K562 (cell line): Measurements from ENCODE around the gene BANP. TPM values are rescaled to one million over a fixed set of nuclear protein-coding genes. Genes with fewer than 3 reads are reported as not detected.
"Not testable (repeated sequence)": the region's sequence is repeated elsewhere in the genome, so short reads cannot be mapped to it uniquely, and the experiment has no call there.

Source experiments
- ATAC-seq: fragments of 200-7000 bp; cut with Tn5 transposase; 3 replicates; pipeline ENCODE4 v1.9.1; 2020; ENCODE audit warnings: moderate library complexity
- BruUV-seq: library from RNA; stranded (reverse); fragments of 400-500 nt; replicated peaks from 2 replicates; lab custom pipeline; 2021; lab: Mats Ljungman, UMichigan
- CTCF ChIA-PET: fragments of 300-600 bp; formaldehyde crosslinking; extraction: SDS; loops from one replicate; lab custom pipeline; 2021; ENCODE audit warnings: low intra/inter-chr PET ratio; lab: Yijun Ruan, JAX
- POLR2A ChIA-PET: fragments of 300-600, 350-650 bp; sonication (Branson Sonifier 250); formaldehyde crosslinking; extraction: SDS; loops from one replicate; lab custom pipeline; 2021; ENCODE audit warnings: antibody characterized with exemption, inconsistent platforms; lab: Yijun Ruan, JAX
- DNase-seq, 4 experiments: peaks; one replicate each; pipeline versions ENCODE4 v3.0.0 to v3.0.0-alpha.2; 2011 to 2018; ENCODE audit warnings: low spot score in 3 of 4, mixed read lengths in 3 of 4; ENCODE audit errors: extremely low read depth in 1 of 4
- FAIRE-seq: peaks from 2 replicates; lab custom pipeline; 2011; peaks lifted over from hg19 to GRCh38; lab: Jason Lieb, UNC
- H2AFZ ChIP-seq: 2 replicates; pipeline ENCODE4 v1.6.0; 2011; ENCODE audit warnings: low read depth, low read length, control low read depth, inconsistent platforms
- H3K27ac ChIP-seq: fragments of 200-600 bp; 3 replicates; pipeline ENCODE4 v1.8.0; 2011; ENCODE audit warnings: low read depth, mild to moderate bottlenecking, control low read depth, inconsistent platforms, low read length, moderate library complexity, mixed read lengths; ENCODE audit errors: extremely low read depth
- H3K27me3 ChIP-seq, 2 experiments: fragments of 300-600 bp in 1 of 2; 2 replicates in 1 of 2; 3 replicates in 1 of 2; pipeline versions ENCODE4 v1.6.0 to v1.8.0; 2011; ENCODE audit warnings: inconsistent platforms in 2 of 2, low read length in 2 of 2, mild to moderate bottlenecking in 1 of 2, mixed read lengths in 1 of 2, moderate library complexity in 1 of 2; ENCODE audit not compliant: control insufficient read depth in 2 of 2, insufficient read depth in 2 of 2
- H3K36me3 ChIP-seq: fragments of 300-600 bp; 3 replicates; pipeline ENCODE4 v1.8.0; 2011; ENCODE audit warnings: mild to moderate bottlenecking, low read length, inconsistent platforms; ENCODE audit not compliant: control insufficient read depth, insufficient read depth
- H3K4me1 ChIP-seq, 2 experiments: fragments of 200-600 bp in 1 of 2; replicated peaks in 1 of 2; 2 replicates in 1 of 2; 3 replicates in 1 of 2; pipeline versions ENCODE4 v1.5.1 to v1.8.0; 2011; ENCODE audit warnings: inconsistent platforms in 2 of 2, low read length in 2 of 2, mild to moderate bottlenecking in 1 of 2, mixed read lengths in 1 of 2, moderate library complexity in 1 of 2; ENCODE audit not compliant: control insufficient read depth in 2 of 2, insufficient read depth in 2 of 2
- H3K4me2 ChIP-seq: 2 replicates; pipeline ENCODE4 v1.6.1; 2011; ENCODE audit warnings: low read length, control low read depth, inconsistent platforms, mixed read lengths; ENCODE audit not compliant: insufficient read depth
- H3K4me3 ChIP-seq: fragments of 200-600 bp; sonication (generic), shearing (Covaris generic); 2 replicates; pipeline ENCODE4 v1.5.1; 2016; ENCODE audit warnings: control low read depth, inconsistent platforms
- H3K79me2 ChIP-seq: fragments of 200-600 bp; 3 replicates; pipeline ENCODE4 v1.8.0; 2011; ENCODE audit warnings: low read length, inconsistent platforms; ENCODE audit not compliant: control insufficient read depth, insufficient read depth
- H3K9ac ChIP-seq, 2 experiments: 2 replicates each; pipeline versions ENCODE4 v1.6.0 to v1.6.1; 2011; ENCODE audit warnings: low read depth in 2 of 2, low read length in 2 of 2, control low read depth in 1 of 2, inconsistent platforms in 1 of 2, mild to moderate bottlenecking in 1 of 2, mixed read lengths in 1 of 2; ENCODE audit not compliant: insufficient read depth in 1 of 2
- H3K9me1 ChIP-seq: one replicate; pipeline ENCODE4 v1.6.0; 2011; ENCODE audit warnings: inconsistent platforms, mild to moderate bottlenecking, low read length, moderate library complexity; ENCODE audit not compliant: control insufficient read depth, insufficient read depth
- H3K9me3 ChIP-seq: replicated peaks from 2 replicates; pipeline ENCODE4 v1.5.1; 2011; ENCODE audit warnings: low read depth, low read length, inconsistent platforms; ENCODE audit not compliant: control insufficient read depth, insufficient read depth
- H4K20me1 ChIP-seq: replicated peaks from 2 replicates; pipeline ENCODE4 v1.6.1; 2011; ENCODE audit warnings: low read length, inconsistent platforms, mixed read lengths; ENCODE audit not compliant: control insufficient read depth, insufficient read depth
- JUN ChIP-seq, 2 experiments: sonication (generic) in 1 of 2; formaldehyde crosslinking in 1 of 2; IDR thresholded peaks; 2 replicates each; pipeline versions ENCODE4 v1.6.1 to v1.8.0; 2012 to 2022; ENCODE audit warnings: borderline replicate concordance in 2 of 2, mild to moderate bottlenecking in 2 of 2, improper control_type of control experiment in 1 of 2, low read depth in 1 of 2, low read length in 1 of 2, missing genetic modification reagents in 1 of 2
- POLR2G ChIP-seq: fragments of 200-400 bp; formaldehyde crosslinking; IDR thresholded peaks from 2 replicates; pipeline ENCODE4 v1.6.1; 2017; ENCODE audit warnings: low read depth, mild to moderate bottlenecking, antibody characterized with exemption, low read length, moderate library complexity
- WGBS: fragments of 100-300 bp; shearing (Covaris generic); methylation state at CpG from one replicate; pipeline ENCODE4 v1.1.6; 2016; ENCODE audit warnings: low coverage, mixed read lengths; ENCODE audit not compliant: insufficient coverage; ENCODE audit errors: missing lambda C conversion rate; 5-methylcytosine and 5-hydroxymethylcytosine counted together
- in situ Hi-C: fragments of 300-500 bp; cut with MboI; formaldehyde crosslinking; loops from 4 replicates; pipeline ENCODE4 v1.15.0; 2018; ENCODE audit warnings: inconsistent platforms, mixed read lengths
- intact Hi-C: fragments of 100-400 bp; cut with micrococcal nuclease; formaldehyde crosslinking; loops from 2 replicates; pipeline ENCODE4 v1.14.2; 2022
- polyA plus RNA-seq, 8 experiments: library from polyadenylated mRNA; depleted of rRNA in 4 of 8; stranded (reverse) in 5 of 8; unstranded in 3 of 8; fragments of >200 nt; fragmentation: Nextera tagmentation in 2 of 8; fragmentation: Illumina TruSeq in 1 of 8; extraction: Ambion mirVana in 2 of 8; extraction: Trizol in 1 of 8; gene quantifications; 2 replicates each; pipeline versions ENCODE4 v1.2.1 to v1.2.3, GENCODE V29; 2011 to 2014; ENCODE audit warnings: inconsistent platforms in 1 of 8, missing spikeins in 1 of 8
- total RNA-seq, 7 experiments: library from RNA; depleted of rRNA in 6 of 7; stranded (reverse); fragments of >200 nt in 6 of 7; fragmentation: Illumina TruSeq in 2 of 7; extraction: Trizol in 2 of 7; gene quantifications; 2 replicates each; pipeline versions ENCODE4 v1.2.1 to v1.2.3, GENCODE V29; 2011 to 2021; ENCODE audit warnings: low replicate concordance in 1 of 7

BANP gene
- total and polyA plus RNA-seq, 9 of the 15 experiments (the other 6 are each of a cell fraction or from before 2014, with no cell fraction given) = 4.6 to 22.1 (median 15.6) TPM

DNA sequence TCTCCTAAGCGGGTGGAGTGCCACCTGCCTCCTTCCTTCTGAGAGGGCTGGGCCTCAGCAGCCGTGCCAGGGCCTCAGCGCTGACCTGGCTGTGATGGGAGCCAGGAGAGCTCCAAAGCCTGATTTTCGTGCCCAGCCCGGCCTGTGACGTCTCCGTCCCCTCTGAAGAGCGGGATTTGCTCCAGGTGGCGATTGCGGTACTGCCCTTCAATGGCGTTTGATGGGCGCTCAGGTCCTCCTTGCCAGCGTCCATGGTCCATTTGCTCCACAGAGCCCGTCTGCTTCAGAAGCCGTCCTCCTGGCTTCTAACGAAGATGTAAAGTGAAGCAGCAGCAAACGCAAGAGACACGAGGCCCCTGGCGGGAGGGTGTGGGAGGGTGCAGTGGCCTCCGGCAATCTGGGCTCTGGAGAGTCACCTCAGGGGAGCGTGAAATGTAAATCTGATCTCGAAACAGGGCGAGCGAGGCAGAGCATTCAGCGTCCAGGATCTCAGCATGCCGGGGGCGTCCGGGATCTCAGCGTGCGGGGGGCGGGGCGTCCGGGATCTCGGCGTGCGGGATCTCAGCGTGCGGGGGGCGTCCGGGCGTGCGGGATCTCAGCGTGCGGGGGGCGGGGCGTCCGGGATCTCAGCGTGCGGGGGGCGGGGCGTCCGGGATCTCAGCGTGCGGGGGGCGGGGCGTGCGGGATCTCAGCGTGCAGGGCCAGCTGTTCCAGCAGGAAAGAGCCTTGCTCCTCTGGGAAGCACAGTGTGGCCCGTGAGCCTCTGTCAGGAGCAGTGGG, 68.0 kb downstream of the BANP start:
- H3K27ac ChIP-seq, H3K9me3 ChIP-seq, H3K9me1 ChIP-seq, H3K79me2 ChIP-seq, H3K36me3 ChIP-seq, in situ Hi-C loops, FAIRE-seq, H3K4me3 ChIP-seq, H3K9ac ChIP-seq, H3K4me2 ChIP-seq, BruUV-seq, H3K27me3 ChIP-seq, H2AFZ ChIP-seq, intact Hi-C loops, H4K20me1 ChIP-seq, CTCF ChIA-PET: not testable (repeated sequence)
- peaks cover 0 to 24% of the 10 kb centered on the region in 2 experiments; a peak in 2 of 5 replicates for H3K4me1 ChIP-seq
- peak; percentile 28; the same call in 1 of the 3 replicates for ATAC-seq
- 0 out of 2 replicates have a peak, but pooled peaks have one; percentile 11 for TF ChIP-seq POLR2G
- 77% methylated on average over 25 of the region's 59 CpGs for WGBS
- peak; percentile 4 to 68 (median 53) for DNase-seq
- POLR2A ChIA-PET = interaction anchor here (0.6 kb wide), 1 partner anchor 374 kb away, joined by 3 read pairs; no protein-coding TSS in a partner anchor

DNA sequence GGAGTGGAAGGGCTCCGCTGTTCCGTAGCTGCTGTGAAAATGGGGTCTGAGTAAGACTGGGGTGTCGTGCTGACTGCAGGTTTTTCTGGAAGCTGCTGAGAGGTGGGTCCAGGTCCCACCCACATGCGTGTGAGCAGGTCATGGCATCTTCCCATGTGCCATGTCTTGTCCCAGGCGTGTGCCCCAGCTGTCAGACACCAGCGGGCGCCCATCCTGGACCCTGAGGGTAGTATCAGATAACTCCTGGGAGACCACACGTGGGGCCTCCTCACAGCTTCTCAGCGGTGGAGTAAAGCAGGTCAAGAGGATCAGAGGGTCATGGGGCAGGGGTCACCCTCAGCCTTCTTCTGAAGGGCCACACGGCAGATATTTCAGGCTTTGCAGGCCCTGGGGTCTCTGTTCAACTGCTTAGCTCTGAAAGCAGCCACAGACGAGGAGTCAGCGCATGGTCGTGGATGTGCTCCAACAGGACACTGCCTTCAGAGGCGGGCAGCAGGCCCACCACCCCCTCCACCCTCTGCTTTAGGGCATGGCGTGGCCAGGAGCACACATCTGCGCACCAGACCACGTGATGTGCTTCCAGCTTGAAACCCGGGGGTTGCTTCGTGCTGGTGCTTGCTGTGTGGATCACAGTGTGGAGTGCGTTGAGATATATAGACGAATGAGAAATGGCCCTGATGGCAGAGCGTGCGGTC, 68.7 kb downstream of the BANP start:
- Histone ChIP-seq H3K9me3 (no peaks in the 10 kb centered on the region), H2AFZ (no peak overlapping the region), H3K9ac (no peak overlapping the region), H3K36me3 (peaks cover 3% of the 10 kb centered on the region; the same call in 1 of the 3 replicates), H3K27ac (no peak overlapping the region), H3K27me3 (no peaks in the 10 kb centered on the region), H3K4me3 (no peak overlapping the region), H4K20me1 (no peaks in the 10 kb centered on the region), H3K9me1 (peaks cover 2% of the 10 kb centered on the region), H3K79me2 (no peaks in the 10 kb centered on the region), H3K4me2 (no peak overlapping the region), H3K4me1 (peaks cover 0 to 24% of the 10 kb centered on the region in 2 experiments; a peak in 2 of 5 replicates)
- DNase-seq (no peak), ATAC-seq (no peak), FAIRE-seq (no peak)
- in situ Hi-C loops = no loop called here
- ChIA-PET CTCF (no interaction called here), POLR2A (interaction anchor here (0.6 kb wide), 1 partner anchor 373 kb away, joined by 3 read pairs; no protein-coding TSS in a partner anchor)
- TF ChIP-seq POLR2G = peak; percentile 43; the same call in 1 of the 2 replicates
- TF ChIP-seq JUN (IDR thresholded peaks at IDR 0.05; ENCODE audit: borderline replicate concordance, low read depth, low read length) = no peak
- no peak for TF ChIP-seq JUN (CRISPR knock-in tag; IDR thresholded peaks at IDR 0.05; ENCODE audit: borderline replicate concordance)
- BruUV-seq = no TSS peak
- intact Hi-C loops = no loop called here
- WGBS = 85% methylated on average over 19 of the region's 23 CpGs
